Kidney epithelial cell (primary cell): ENCODE results near the gene ICOSLG. TPM values are rescaled to one million over a fixed set of nuclear protein-coding genes. Genes with fewer than 3 reads are reported as not detected.
"Not testable (repeated sequence)": the region's sequence is repeated elsewhere in the genome, so short reads cannot be mapped to it uniquely, and the experiment has no call there.

Experiments
- DNase-seq: peaks from one replicate; pipeline ENCODE4 v3.0.0-alpha.2; 2010; ENCODE audit warnings: low read depth
- H3K27me3 ChIP-seq: 2 replicates; pipeline ENCODE4 v1.6.0; 2011; ENCODE audit warnings: low read length; ENCODE audit not compliant: control insufficient read depth, insufficient read depth
- H3K36me3 ChIP-seq: 2 replicates; pipeline ENCODE4 v1.5.1; 2011; ENCODE audit warnings: low read length; ENCODE audit not compliant: control insufficient read depth, insufficient read depth
- H3K4me3 ChIP-seq: 2 replicates; pipeline ENCODE4 v1.5.1; 2011; ENCODE audit warnings: low read depth, mild to moderate bottlenecking, control low read depth, low read length
- total RNA-seq: library from RNA; depleted of rRNA; stranded (reverse); fragments of >200 nt; gene quantifications from 2 replicates; pipeline ENCODE4 v1.2.3, GENCODE V29; 2015

Gene ICOSLG
- total RNA-seq, 1 donor from 2014 or later = 1.6 TPM

- H3K4me3 ChIP-seq, DNase-seq, H3K36me3 ChIP-seq, H3K27me3 ChIP-seq: not testable (repeated sequence)
Observed at GRCh38 chr21:44190349-44191271, 50.1 kb downstream of the ICOSLG start.

- not testable (repeated sequence) for H3K36me3 ChIP-seq, DNase-seq, H3K27me3 ChIP-seq, H3K4me3 ChIP-seq
Observed at GRCh38 chr21:44184862-44185261, 55.9 kb downstream of the ICOSLG start.

- DNase-seq, H3K4me3 ChIP-seq, H3K27me3 ChIP-seq, H3K36me3 ChIP-seq: not testable (repeated sequence)
Observed at GRCh38 chr21:44182202-44182601, 58.5 kb downstream of the ICOSLG start.

GRCh38 chr21:44181506-44181905, 59.2 kb downstream of the ICOSLG start:
- not testable (repeated sequence) for DNase-seq, H3K4me3 ChIP-seq, H3K36me3 ChIP-seq, H3K27me3 ChIP-seq

- H3K36me3 ChIP-seq, H3K27me3 ChIP-seq, DNase-seq, H3K4me3 ChIP-seq: not testable (repeated sequence)
Observed at GRCh38 chr21:44176127-44176526, 64.6 kb downstream of the ICOSLG start.

GRCh38 chr21:44175189-44175588, 65.6 kb downstream of the ICOSLG start:
- not testable (repeated sequence) for DNase-seq, H3K27me3 ChIP-seq, H3K36me3 ChIP-seq, H3K4me3 ChIP-seq

Other genes with a start within 250 kb of the ICOSLG start
- 30.9 and 35.0 TPM in 2 replicates for gene TRAPPC10, start 228.6 kb downstream of the ICOSLG start, total RNA-seq
- gene PWP2, start 133.5 kb downstream of the ICOSLG start, total RNA-seq = 8.6 and 9.5 TPM in 2 replicates
- 4.2 and 6.5 TPM in 2 replicates for gene GATD3, start 107.3 kb downstream of the ICOSLG start, total RNA-seq
- gene DNMT3L, start 21.0 kb upstream of the ICOSLG start, total RNA-seq = not detected in 2 replicates
- gene AIRE, start 44.9 kb upstream of the ICOSLG start, total RNA-seq = 0.17 TPM in 1 of 2 replicates, not detected in the other
- gene PFKL, start 59.1 kb upstream of the ICOSLG start, total RNA-seq = 75.8 and 89.9 TPM in 2 replicates
- 20.2 and 27.0 TPM in 2 replicates for gene CFAP410, start 98.4 kb upstream of the ICOSLG start, total RNA-seq
- gene TRPM2, start 112.7 kb upstream of the ICOSLG start, total RNA-seq = 2.8 and 2.9 TPM in 2 replicates
- gene LRRC3, start 214.6 kb upstream of the ICOSLG start, total RNA-seq = 3.4 and 3.6 TPM in 2 replicates